ENCODE results near the gene F11R. TPM values are rescaled to one million over a fixed set of nuclear protein-coding genes. Genes with fewer than 3 reads are reported as not detected.
A peak's percentile ranks its signal among the peaks of the same experiment; 100 is the strongest.
"Not testable (repeated sequence)": the region's sequence is repeated elsewhere in the genome, so short reads cannot be mapped to it uniquely, and the experiment has no call there.

F11R gene
- polyA plus RNA-seq, 10 donors = 8.2 to 24.1 (median 16.4) TPM

DNA sequence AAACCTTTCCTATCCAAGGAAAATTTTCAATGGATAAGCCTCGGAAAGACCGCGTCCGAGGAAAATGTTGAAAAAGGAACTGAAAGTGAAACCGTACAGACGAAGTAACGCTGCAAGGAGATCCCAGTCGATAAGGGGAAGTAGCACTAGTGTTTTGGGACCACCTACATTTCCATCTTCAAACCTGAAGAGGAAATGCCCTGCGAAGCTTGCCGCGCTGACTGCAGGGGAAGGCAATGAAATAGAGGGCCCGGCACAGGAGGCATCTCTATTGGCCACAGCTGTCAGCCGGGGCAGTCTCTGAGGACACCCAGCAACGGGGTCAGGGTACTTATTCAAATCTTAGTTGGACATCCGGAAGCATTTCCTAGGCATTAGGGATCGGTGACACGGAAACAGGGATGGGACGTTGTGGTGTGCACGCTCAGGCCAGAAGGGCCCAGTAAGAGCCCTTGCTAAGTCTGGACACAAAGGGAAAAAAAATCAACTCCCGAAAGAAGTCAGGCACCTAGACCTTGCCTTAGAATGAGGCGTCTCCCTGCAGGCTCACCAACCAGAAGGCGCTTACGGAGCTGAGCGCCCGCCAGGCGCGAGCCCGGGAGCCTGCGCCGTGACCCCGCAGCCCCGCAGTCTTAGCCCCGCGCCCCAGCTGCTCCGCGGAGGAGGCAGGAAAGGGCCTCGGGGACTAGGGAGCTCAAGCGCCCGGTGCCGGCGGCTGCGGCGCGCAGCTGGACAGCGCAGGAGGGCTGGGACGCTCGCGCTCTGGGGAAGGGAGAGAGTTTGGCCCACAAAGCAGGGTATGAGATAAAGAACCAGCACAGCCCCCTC, 24.2 kb upstream of the F11R start:
- peak; percentile 51 to 85 (median 70) for DNase-seq

DNA sequence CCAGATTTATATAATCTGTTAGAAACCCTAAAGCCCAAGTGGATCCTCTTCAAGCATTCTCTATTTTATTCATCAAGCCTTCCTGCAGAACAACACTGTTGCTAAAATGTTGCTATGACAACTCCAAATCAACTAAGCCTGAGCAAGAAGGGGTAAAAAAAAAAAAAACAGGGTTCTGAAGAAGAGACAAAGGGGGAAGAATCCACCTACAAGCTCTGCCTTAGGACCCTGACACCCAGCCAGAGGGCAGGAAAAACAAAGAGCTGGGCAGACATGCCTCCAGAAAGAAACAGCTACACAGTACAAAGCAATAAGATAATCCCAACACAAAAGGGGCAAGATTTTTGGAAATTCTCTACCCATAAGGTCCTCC, 23.6 kb upstream of the F11R start:
- DNase-seq = no peak

DNA sequence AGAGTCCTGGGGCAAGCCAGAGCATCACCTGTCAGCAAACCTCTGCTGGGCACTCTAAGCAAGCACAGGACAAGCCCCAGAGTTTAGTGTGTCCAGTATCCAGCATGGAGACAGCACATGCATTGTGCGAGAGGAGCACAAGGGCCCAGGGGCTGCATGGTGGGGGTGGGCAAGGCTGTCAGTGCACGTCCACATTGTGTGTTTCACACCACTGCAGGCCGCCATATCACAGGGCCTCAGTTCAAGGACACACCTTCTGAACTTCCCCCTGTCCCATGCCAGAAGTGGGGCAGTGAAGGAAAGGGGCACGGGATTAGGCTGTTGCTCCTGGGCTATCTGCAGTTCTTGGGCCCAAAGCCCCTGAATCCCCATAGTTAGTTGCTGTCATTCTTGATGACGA, 18.6 kb upstream of the F11R start:
- no peak for DNase-seq

DNA sequence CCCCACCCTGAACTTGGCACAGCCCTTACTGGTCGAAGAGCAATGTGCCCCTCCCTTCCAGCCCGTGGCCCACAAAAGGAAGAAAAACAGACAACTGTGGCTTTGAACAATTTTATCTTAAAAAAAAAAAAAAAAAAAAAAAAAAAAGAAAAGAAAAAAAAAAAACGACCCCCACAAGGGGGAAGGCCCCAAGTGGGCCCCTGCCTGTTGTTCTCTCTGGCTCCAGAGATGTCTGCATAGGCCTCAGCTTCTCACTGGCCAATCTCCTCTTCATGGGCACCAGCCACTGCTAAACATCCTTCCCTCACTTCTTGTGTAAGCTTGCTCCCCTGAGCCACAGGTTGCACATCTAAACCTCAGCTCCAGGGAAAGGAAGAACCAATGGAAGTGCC, 18.2 kb upstream of the F11R start:
- no peak for DNase-seq

DNA sequence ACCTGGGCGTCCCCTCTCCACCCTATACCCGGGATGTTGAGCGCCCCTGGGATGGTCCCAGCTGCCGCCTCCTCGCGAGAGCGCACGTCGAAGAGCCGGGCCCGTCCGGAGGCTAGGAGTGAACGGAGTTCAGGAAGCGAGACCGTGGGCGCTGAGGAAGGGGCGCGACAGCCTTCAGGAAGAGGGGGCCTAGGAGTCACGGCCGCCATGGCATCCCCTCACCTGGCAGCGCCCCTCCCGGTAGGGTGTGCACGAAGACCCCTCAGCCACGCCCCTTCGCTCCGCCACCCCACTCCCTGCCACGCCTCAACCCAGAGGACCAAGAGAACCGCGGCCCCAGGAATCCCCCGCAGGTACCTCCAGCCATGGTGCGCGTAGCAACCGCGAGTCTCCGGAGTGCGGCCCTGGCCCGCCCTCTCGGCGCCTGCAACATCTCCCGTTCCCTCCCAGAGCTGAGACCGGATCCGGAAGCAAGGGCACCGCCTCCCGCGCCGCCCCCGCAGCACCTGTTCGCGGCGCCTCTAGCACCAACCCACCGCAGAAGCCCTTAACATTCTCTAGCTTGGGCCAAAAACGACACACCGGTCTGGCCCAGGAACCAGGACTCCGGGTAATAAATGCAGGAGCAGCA, 17.7 kb upstream of the F11R start, which contains the start of gene TSTD1:
Gene TSTD1 (minus strand): TSS at position 442 of the 631 bp plus-strand sequence. CDS start 75 bp downstream, at position 367.
- DNase-seq = peak; percentile 43 to 84 (median 54)

DNA sequence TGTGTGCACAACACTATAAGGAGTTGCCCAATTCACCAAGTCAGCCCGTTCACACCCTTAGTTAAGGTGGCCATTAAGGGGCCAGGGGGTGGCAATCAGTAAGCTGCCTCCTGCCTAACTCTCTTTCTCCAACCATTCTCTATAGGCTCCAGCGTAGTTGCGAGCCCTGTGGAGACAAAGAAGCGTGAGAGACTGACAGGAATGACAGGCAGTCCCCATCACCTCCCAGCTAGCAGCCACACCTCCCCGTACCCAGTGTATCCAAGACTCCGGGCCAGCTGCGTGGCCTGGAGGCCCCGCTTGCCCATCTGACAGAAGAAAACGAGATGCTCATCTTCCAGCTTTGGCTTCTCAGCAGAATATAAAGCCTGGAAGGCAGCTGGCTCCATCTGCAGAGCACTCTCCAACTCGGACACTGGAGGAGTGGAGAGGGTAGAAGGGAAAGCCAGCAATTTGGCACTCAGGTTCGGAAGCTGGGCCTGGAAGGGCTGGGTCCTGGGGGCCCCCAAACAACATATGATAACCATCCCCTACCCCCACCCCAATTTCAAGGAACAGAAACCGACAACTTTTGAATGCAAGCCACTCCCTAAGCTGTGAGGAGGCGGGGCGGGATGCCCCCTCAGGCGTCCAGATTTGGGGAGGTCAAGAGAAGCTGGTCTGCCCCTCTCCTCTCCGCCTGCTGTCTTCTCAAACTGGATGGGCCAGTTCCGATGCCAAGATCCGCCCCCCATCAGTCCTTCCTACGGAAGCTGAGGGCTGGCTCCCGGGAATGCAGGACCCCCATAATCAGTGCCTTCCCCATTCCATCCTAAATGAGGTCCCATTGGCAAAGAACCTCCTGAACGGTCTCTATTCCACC, 16.9 kb upstream of the F11R start:
- DNase-seq = no peak

DNA sequence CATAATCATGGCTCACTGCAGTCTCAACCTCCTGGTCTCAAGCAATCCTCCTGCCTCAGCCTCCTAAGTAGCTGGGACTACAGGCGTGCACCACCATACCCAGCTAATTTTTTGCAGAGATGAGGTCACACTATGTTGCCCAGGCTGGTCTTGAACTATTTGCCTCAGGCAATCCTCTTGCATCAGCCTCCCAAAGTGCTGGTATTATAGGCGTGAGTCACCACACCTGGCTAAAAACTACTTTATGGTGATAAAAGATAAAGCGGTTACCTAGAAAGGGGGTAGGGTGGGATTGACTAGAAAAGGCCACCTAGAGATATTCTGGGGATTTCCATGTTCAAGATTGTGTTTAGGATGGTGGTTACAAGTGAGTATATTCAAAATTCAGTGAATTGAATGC, 12.8 kb upstream of the F11R start:
- no peak for DNase-seq

DNA sequence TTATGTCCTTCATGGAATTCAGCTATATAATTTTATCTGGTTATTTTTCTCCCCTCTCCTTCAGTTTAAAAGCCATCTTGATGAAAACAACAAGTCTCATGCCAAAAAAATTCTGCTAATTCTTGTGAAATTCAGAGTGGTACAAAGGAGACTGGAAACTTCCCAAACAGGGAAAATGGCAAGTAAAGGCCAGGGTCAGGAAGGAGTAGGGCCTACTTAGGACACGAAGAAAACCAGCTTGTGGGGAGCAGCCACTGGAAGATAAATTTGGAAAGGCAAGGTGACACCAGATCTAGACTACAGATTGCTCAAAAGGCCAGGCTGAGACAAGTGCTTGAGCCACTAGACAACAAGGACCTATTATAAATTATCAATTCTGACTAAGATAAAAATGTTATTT, 11.5 kb upstream of the F11R start:
- DNase-seq = no peak

DNA sequence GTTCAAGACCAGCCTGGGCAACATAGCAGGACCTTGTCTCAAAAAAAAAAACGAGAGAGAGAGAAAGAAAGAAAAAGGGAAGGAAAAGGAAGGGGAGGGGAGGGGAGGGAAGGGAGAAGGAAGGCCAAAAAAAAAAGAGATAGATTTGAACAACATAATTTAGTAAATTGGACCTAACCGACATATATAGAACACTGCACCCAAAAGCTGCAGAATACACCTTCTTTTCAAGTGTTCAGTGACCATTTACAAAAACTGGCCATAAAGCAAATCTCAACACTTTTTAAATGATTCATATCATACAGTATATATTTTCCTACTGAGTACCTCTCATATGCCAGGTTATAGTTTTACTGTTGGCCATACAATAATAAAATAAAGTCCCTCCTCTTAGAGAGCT, 10.9 kb upstream of the F11R start:
- DNase-seq = no peak

DNA sequence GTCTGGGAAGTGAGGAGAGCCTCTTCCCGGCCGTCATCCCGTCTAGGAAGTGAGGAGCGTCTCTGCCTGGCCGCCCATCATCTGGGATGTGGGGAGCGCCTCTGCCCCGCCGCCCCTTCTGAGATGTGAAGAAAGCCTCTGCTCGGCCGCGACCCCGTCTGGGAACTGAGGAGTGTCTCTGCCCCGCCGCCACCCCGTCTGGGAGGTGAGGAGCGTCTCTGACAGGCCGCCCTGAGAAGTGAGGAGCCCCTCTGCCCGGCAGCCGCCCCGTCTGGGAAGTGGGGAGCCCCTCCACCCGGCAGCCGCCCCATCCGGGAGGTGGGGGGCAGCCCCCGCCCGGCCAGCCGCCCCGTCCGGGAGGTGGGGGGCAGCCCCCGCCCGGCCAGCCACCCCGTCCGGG, 8.5 kb upstream of the F11R start:
- not testable (repeated sequence) for DNase-seq

DNA sequence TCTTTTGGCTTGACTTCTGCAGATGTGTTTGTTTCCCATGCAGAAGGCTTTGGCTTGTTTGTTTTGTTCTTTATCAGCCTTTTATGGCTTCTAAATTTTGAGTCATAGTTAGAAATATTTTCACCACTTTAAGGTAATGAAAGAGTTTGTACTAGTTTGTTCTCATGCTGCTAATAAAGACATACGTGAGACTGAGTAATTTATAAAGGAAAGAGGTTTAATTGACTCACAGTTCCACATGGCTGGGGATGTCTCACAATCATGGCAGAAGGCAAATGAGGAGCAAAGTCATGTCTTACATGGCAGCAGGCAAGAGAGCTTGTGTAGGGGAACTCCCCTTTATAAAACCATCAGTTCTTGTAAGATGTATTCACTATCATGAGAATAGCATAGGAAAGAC, 6.0 kb upstream of the F11R start:
- not testable (repeated sequence) for DNase-seq

DNA sequence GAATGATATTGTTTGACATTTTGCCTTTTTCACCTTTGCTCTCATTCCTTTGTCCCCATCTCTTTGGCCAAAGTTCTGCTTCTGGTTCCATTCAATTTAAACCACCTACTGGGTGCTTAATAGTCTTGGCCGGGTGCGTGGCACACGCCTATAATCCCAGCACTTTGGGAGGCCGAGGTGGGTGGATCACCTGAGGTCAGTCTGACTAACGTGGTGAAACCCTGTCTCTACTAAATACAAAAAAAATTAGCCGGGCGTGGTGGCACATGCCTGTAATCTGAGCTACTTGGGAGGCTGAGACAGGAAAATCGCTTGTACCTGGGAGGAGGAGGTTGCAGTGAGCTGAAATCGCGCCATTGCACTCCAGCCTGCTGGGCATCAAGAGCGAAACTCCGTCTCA, 1.5 kb upstream of the F11R start:
- not testable (repeated sequence) for DNase-seq

DNA sequence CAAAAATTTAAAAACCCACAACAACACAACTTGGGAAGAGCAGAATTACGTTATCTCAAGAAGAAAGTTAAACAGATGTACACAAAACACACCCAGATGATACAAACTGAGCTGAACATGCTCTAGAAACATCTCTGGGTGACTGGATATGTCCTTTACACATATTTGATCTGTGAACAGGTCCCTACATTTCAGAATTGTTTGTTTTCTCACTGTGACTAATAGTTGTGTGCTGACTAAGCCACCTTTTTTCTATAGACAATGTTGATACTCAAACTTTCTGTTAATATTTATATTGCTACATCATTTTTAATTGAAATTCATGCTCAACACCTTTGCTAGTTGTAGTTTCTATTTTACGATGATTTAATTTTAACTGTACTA, 1.0 kb upstream of the F11R start:
- no peak for DNase-seq

DNA sequence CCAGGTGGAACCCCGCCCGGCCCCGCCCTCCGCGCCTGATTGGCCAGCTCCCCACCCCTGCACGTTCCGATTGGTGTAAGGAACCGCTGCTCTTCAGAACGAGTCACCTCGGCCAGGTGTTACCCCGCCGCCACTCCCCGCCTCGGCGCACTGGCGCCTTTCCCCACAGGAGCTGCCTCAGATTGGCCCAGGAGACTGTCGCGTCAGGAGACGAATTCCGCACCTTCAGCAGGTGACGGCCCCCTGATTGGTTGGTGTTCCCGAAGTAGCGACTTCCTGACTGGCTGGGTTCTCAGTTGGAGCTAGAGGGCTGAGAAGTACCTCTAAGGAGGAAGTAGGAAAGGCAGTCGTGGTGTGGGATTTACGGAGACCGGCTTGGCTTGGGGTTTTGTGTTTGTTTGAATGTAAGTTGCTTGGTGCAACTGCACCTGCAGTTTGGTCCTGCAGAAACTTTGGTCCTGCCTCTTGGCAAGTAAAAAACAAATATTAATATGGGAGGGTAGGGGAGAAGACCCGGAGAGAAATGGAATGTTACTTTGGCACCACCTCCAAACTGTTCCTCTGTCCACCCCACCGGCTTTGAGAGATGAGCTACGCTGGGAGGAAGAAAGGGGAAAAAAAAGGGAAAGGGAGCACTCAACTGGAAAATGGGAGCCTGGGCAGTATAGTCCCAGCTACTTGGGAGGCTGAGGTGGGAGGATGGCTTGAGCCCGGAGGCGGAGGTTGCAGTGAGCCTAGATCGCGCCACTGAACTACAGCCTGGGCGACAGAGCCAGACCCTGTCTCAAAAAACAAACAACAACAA, 415 bp upstream of the F11R start:
- DNase-seq = peak in 1 of 3 donors; percentile 74

DNA sequence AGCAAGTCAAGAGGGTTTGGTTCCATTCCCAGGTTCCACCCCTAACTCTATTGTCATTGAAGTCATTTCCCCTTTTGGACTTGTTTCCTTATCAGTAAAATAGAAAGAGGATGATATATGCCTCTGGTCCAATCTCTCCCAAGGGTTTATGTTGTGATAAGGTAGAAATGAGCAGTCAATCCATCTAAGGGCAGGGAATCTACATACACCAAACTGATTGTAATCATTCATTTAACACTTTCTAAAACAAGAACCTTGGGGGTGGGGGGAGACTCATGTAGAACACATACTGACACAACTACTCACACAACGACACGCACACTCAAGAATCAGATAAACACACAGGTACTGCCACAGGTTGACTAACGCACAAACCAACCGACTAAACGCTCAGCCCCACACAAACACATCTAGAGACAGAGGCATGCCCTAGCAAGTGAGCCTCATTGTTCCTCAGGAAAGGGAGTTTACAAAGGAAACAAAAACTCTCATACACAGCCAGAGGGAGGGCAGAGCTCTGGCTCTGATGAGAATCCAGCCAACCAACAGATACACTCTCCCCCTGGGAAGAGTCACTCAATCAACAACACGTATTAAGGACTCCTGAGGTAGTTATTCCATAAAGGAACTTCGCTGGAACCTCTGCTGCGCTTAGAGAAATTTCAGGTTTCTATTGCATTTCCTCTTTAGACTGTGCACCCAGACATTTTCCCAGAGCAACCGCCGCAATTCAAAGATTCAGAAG, 1.0 kb downstream of the F11R start:
- DNase-seq = peak in 1 of 3 donors; percentile 36

DNA sequence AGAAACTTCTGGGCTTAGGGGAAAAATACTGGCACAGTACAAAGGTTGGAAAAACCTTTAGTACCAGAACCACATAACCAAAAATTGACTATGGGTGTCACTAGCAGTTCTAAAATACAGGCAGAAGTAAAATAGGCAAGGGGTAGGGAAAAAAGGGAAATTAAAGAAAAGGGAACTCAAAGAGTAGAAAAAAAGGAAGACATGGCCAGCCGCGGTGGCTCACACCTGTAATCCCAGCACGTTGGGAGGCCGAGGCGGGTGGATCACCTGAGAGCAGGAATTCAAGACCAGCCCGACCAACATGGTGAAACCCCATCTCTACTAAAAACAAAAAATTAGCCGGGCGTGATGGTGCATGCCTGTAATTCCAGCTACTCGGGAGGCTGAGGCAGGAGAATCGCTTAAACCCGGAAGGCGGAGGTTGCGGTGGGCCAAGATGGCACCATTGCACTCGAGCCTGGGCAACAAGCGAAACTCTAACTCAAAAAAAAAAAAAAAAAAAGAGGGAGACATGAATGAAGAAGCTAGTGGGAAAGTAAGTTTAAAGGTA, 1.8 kb downstream of the F11R start:
- not testable (repeated sequence) for DNase-seq

DNA sequence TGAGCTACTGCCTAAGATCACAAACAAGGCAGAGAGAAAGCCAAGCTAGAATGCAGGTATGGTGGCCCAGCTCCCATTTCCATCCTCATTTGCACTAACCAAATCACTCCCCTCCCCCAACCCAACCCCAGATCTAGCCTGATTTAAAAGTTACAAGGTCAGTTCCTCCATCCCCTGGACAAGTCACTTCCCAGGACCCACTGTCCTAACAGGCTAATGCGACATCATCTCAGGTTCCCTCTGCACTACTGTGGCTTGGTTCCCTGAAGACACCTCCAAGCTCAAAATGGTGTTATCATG, 2.4 kb downstream of the F11R start:
- no peak for DNase-seq

DNA sequence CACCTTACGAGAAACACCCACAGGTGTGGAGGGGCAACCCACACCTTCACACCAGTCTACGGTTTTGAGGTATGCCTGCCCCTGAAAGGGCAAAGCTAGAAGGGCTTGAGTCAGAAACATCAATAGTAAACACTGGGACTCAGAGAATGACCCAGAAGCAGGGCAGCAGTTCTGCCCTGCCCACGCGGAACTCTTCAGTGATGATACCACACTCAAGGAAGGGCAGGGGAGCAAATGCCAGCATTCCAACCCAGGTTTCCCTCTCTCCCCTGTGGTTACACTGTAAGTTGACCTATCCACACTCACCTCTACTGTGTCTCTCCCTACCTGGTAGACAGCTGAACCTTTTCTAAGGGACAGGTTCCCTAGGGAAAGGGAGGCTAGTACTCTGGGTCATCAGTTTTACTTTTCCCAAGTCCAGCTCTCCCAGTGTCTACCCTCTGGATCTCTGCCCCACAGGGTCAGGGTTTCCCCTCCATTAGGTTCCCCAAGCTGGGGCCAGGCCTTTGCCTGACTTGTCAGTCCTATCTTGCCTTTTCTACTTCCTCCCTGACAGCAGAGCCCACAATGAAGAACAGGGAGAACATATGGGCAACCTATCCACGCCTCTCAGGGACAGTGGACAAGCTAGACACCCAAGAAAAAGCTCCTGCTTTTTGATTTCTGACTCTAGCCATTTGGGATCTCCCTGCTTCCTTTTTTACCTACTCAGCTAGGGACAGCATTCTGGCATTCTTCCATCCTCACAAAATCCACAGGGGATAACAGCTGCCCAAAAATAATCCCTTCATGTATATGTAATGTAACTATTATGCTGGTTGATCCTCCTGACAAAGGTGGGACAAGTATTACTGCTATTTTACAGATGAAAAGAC, 3.0 kb downstream of the F11R start:
- no peak for DNase-seq

DNA sequence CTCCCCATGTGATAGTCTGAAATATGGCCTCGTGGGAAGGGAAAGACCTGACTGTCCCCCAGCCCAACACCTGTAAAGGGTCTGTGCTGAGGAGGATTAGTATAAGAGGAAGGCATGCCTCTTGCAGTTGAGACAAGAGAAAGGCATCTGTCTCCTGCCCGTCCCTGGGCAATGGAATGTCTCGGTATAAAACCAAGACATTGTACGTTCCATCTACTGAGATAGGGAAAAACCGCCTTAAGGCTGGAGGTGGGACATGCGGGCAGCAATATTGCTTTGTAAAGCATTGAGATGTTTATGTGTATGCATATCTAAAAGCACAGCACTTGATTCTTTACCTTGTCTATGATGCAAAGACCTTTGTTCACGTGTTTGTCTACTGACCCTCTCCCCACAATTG, 3.8 kb downstream of the F11R start:
- not testable (repeated sequence) for DNase-seq

DNA sequence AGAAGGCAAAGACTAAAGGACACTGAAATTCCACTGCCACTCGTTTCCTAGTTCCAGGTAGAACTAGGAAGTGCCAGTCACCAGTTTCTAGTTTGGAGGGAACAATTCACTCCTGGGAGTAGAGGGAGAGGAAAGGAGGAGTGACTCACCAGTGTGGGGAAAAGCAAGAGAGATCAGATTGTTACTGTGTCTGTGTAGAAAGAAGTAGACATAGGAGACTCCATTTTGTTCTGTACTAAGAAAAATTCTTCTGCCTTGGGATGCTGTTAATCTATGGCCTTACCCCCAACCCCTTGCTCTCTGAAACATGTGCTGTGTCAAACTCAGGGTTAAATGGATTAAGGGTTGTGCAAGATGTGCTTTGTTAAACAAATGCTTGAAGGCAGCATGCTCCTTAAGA, 4.3 kb downstream of the F11R start:
- not testable (repeated sequence) for DNase-seq

Data from muscle of back (tissue), 11 donors.